Subcutaneous adipose tissue (tissue), 4 donors: ENCODE data around the gene PLAGL2. TPM values are rescaled to one million over a fixed set of nuclear protein-coding genes. Genes with fewer than 3 reads are reported as not detected.

Source experiments
- CTCF ChIP-seq: fragments of 450-650 bp; IDR thresholded peaks from one replicate; pipeline ENCODE4 v1.5.1; 2016; ENCODE audit warnings: low read depth, mild to moderate bottlenecking, control low read depth, antibody characterized with exemption, moderate library complexity
- total RNA-seq, 4 donors: library from RNA; depleted of rRNA; stranded (reverse); fragments of >200 nt; gene quantifications; one replicate each; pipeline ENCODE4 v1.1.0, GENCODE V29; 2016

The PLAGL2 gene
- total RNA-seq, 4 donors from 2014 or later = 2.4 to 4.1 (median 3.2) TPM

- no peak for TF ChIP-seq CTCF
Measured at GRCh38 chr20:32190616-32191415, 16.7 kb downstream of the PLAGL2 start.

- TF ChIP-seq CTCF = no peak
Measured at GRCh38 chr20:32189691-32190615, 17.6 kb downstream of the PLAGL2 start.

- no peak for TF ChIP-seq CTCF
Measured at GRCh38 chr20:32189123-32189410, 18.5 kb downstream of the PLAGL2 start.

GRCh38 chr20:32188376-32189122, 19.0 kb downstream of the PLAGL2 start:
- TF ChIP-seq CTCF = no peak

- no peak for TF ChIP-seq CTCF
Measured at GRCh38 chr20:32186506-32186905, 21.0 kb downstream of the PLAGL2 start.

GRCh38 chr20:32184961-32185603, 22.5 kb downstream of the PLAGL2 start:
- no peak for TF ChIP-seq CTCF
